Stimulated activated effector memory CD8-positive, alpha-beta T cell treated with anti-CD3 and anti-CD28 coated beads, Interleukin-12 subunit alpha, Interleukin-12 subunit beta, amount 100 ng/mL, for 72 hours (primary cell): ENCODE results near the gene PLD4.
"Not testable (repeated sequence)": the region's sequence is repeated elsewhere in the genome, so short reads cannot be mapped to it uniquely, and the experiment has no call there.

ENCODE experiments used
- ATAC-seq: fragments of 150-1000 bp; cut with Tn5 transposase; 2 replicates; pipeline ENCODE4 v1.10.0; 2021
- DNase-seq, 2 donors: peaks; one replicate each; pipeline ENCODE4 v3.0.0; 2021 to 2022; ENCODE audit warnings: low spot score in 2 of 2
- H3K27ac Mint-ChIP-seq: one replicate; pipeline ENCODE4 v1.8.0; 2022; ENCODE audit warnings: mild to moderate bottlenecking, mixed read lengths
- H3K36me3 Mint-ChIP-seq: one replicate; pipeline ENCODE4 v1.8.0; 2022; ENCODE audit warnings: mild to moderate bottlenecking, mixed read lengths
- H3K4me1 Mint-ChIP-seq: one replicate; pipeline ENCODE4 v1.8.0; 2022; ENCODE audit warnings: mixed read lengths
- H3K4me3 Mint-ChIP-seq: one replicate; pipeline ENCODE4 v1.8.0; 2022; ENCODE audit warnings: mild to moderate bottlenecking, mixed read lengths
- H3K9me3 Mint-ChIP-seq: one replicate; pipeline ENCODE4 v1.8.0; 2022; ENCODE audit warnings: mixed read lengths

PLD4 gene

GRCh38 chr14:104947881-104948735 is 23.4 kb downstream of the PLD4 start:
- H3K4me3 Mint-ChIP-seq, H3K36me3 Mint-ChIP-seq: not testable (repeated sequence)

GRCh38 chr14:104948736-104949031 is 24.0 kb downstream of the PLD4 start:
- H3K9me3 Mint-ChIP-seq, result no peaks in the 10 kb centered on the region
- H3K27ac Mint-ChIP-seq, result no peak overlapping the region
- no peaks in the 10 kb centered on the region for H3K36me3 Mint-ChIP-seq
- no peaks in the 10 kb centered on the region for H3K4me1 Mint-ChIP-seq
- no peak for DNase-seq
- no peak for ATAC-seq
- H3K4me3 Mint-ChIP-seq, result no peak overlapping the region

More at GRCh38 chr14:104947881-104948735, 23.4 kb downstream of the PLD4 start:
- H3K9me3 Mint-ChIP-seq, H3K4me1 Mint-ChIP-seq, DNase-seq, H3K27ac Mint-ChIP-seq, ATAC-seq: not testable (repeated sequence)

GRCh38 chr14:104949406-104949955 is 24.8 kb downstream of the PLD4 start:
- not testable (repeated sequence) for DNase-seq, H3K4me1 Mint-ChIP-seq, H3K36me3 Mint-ChIP-seq, H3K4me3 Mint-ChIP-seq, H3K9me3 Mint-ChIP-seq, ATAC-seq, H3K27ac Mint-ChIP-seq

GRCh38 chr14:104950021-104950420 is 25.3 kb downstream of the PLD4 start:
- no peak for ATAC-seq
- no peaks in the 10 kb centered on the region for H3K9me3 Mint-ChIP-seq
- DNase-seq, result no peak
- no peaks in the 10 kb centered on the region for H3K4me1 Mint-ChIP-seq
- no peak overlapping the region for H3K4me3 Mint-ChIP-seq
- H3K27ac Mint-ChIP-seq, result no peak overlapping the region
- H3K36me3 Mint-ChIP-seq, result no peaks in the 10 kb centered on the region

GRCh38 chr14:104950701-104951100 is 26.0 kb downstream of the PLD4 start:
- H3K4me3 Mint-ChIP-seq, DNase-seq, H3K4me1 Mint-ChIP-seq, H3K27ac Mint-ChIP-seq, ATAC-seq, H3K9me3 Mint-ChIP-seq, H3K36me3 Mint-ChIP-seq: not testable (repeated sequence)

- H3K4me3 Mint-ChIP-seq, H3K4me1 Mint-ChIP-seq, H3K9me3 Mint-ChIP-seq, DNase-seq, H3K36me3 Mint-ChIP-seq, ATAC-seq, H3K27ac Mint-ChIP-seq: not testable (repeated sequence)
These were observed 27.4 kb downstream of the PLD4 start for GRCh38 chr14:104951863-104952657.

GRCh38 chr14:104953097-104953496 is 28.4 kb downstream of the PLD4 start:
- ATAC-seq (no peak), DNase-seq (no peak)
- no peaks in the 10 kb centered on the region for H3K36me3 Mint-ChIP-seq
- H3K4me1 Mint-ChIP-seq, result no peaks in the 10 kb centered on the region
- H3K4me3 Mint-ChIP-seq, result no peak overlapping the region
- no peak overlapping the region for H3K27ac Mint-ChIP-seq
- H3K9me3 Mint-ChIP-seq, result no peaks in the 10 kb centered on the region

GRCh38 chr14:104953896-104954656 is 29.4 kb downstream of the PLD4 start:
- H3K4me3 Mint-ChIP-seq, result no peak overlapping the region
- H3K36me3 Mint-ChIP-seq, result no peaks in the 10 kb centered on the region
- no peak for ATAC-seq
- no peak for DNase-seq
- H3K9me3 Mint-ChIP-seq, result no peaks in the 10 kb centered on the region
- no peak overlapping the region for H3K27ac Mint-ChIP-seq
- H3K4me1 Mint-ChIP-seq, result no peaks in the 10 kb centered on the region

- Mint-ChIP-seq H3K4me3 (no peak overlapping the region), H3K4me1 (no peaks in the 10 kb centered on the region), H3K27ac (no peak overlapping the region), H3K36me3 (no peaks in the 10 kb centered on the region), H3K9me3 (no peaks in the 10 kb centered on the region)
- DNase-seq (no peak), ATAC-seq (no peak)
These were observed 30.2 kb downstream of the PLD4 start for GRCh38 chr14:104954746-104955395.

- no peaks in the 10 kb centered on the region for H3K4me1 Mint-ChIP-seq
- H3K27ac Mint-ChIP-seq, result no peak overlapping the region
- H3K36me3 Mint-ChIP-seq, result no peaks in the 10 kb centered on the region
- no peaks in the 10 kb centered on the region for H3K9me3 Mint-ChIP-seq
- ATAC-seq (no peak), DNase-seq (no peak)
- no peak overlapping the region for H3K4me3 Mint-ChIP-seq
These were observed 30.7 kb downstream of the PLD4 start for GRCh38 chr14:104955396-104955770.

GRCh38 chr14:104956290-104956890 is 31.7 kb downstream of the PLD4 start:
- H3K4me1 Mint-ChIP-seq, result no peaks in the 10 kb centered on the region
- no peak for DNase-seq
- ATAC-seq, result no peak
- no peaks in the 10 kb centered on the region for H3K36me3 Mint-ChIP-seq
- no peaks in the 10 kb centered on the region for H3K9me3 Mint-ChIP-seq
- H3K4me3 Mint-ChIP-seq, result no peak overlapping the region
- H3K27ac Mint-ChIP-seq, result no peak overlapping the region

GRCh38 chr14:104957146-104958113 is 32.8 kb downstream of the PLD4 start:
- Mint-ChIP-seq H3K4me1 (no peaks in the 10 kb centered on the region), H3K9me3 (no peaks in the 10 kb centered on the region), H3K4me3 (no peak overlapping the region), H3K36me3 (no peaks in the 10 kb centered on the region), H3K27ac (no peak overlapping the region)
- DNase-seq (no peak), ATAC-seq (no peak)

GRCh38 chr14:104964546-104964945 is 39.9 kb downstream of the PLD4 start:
- ATAC-seq, result no peak
- Mint-ChIP-seq H3K36me3 (no peaks in the 10 kb centered on the region), H3K4me1 (no peaks in the 10 kb centered on the region), H3K27ac (no peak overlapping the region), H3K9me3 (no peaks in the 10 kb centered on the region), H3K4me3 (no peak overlapping the region)
- no peak for DNase-seq
